Amniotic epithelial cell (primary cell): Measurements from ENCODE around the gene DCLK1.

Source experiments
- DNase-seq: peaks from one replicate; pipeline ENCODE4 v3.0.0-alpha.2; 2010; ENCODE audit warnings: low read depth

Gene DCLK1

DNA sequence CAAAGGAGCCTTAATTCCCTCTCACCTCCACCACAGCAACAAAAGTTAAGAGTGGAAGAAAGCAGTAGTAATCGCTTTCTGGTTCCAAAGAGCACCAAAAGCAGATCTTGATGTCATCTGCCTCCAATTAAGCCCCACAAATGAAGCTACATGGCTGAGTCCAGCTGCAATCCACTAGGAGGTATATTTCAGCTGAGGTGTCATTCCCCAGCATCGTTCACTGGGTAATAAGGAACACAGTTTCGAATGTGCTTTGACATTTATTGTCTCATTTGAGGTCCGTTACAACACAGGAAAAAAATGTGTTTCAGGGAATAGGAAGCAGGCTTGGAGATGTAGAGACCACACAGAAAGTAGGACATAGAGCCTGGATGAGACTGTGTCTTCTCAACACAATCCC lies 190.4 kb downstream of the DCLK1 start:
- DNase-seq = no peak

DNA sequence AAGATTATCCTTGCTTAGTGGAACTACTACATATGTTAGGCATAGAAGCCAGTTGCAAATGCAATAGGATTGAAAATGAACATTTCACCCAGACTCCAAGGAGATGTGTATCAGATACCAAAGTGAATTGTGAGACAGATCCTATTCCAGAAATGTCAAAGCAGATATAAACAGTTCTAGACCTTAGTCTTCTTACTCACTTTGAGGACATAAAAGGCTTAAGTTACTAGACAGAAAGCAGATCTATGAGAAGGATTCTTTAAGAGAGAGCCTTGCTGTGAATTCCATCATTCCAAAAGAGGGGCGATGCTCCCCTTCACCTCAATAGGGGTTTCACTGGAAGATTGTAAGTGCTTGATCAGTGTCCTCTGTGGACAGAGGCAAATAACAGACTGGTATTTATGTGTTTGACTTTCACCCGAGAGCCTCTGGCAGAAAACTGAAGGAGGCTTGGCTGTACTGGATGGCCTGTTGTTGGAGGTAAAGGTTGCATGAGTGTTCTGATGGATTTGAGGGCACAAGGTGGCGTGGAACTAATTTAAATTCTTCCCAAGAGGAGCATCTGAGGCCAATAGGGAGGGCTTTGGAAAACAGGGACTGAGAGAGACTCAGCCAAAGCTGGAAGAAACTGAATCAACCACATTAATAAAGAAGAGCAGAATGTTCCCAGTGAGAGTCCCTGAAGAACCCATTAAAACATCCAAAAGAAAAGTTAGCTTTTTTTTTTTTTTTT lies 194.8 kb downstream of the DCLK1 start:
- no peak for DNase-seq

DNA sequence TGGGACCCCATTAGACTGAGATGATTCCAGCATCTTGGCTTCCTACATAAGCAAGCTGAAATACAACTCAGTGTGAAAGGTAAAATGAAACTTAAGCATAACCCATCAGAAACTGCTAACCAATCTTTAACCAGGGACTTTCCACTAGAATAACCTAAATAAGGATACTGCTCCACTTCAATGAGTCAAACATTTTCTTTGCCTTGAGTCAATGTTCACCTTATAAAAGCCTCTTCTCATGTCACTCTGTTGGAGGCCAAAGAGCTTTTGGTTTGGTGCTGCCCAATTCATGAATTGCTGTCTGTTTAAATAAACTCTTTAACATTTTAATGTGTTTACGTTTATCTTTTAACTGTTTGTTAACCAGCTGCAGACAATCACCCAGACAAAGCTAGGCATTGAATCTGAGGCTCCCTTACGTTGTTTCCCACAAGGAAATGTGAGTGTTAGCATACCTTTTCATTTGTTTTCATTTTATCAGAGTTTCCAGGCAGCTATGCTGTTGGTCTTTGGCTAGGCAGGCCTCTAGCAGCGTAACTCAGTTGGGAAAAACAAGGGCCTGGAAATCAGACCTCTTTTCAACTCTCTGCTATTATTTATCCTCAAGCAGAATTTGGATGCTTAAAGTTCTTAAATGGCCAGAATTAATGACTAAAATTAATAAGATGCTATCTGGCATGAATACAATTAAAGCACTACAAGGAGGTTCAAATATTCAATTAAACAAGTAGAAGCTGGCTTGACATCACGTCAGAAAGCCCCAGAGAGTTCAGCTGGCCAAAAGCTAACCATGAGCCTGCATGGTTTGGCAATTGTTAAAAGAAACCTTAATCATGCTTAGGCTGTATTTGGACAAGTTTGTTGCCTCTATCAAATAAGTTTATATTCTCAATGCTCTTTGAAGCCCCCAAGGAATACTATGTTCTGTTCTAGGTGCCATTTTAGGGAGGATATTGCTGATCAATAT lies 200.2 kb downstream of the DCLK1 start:
- DNase-seq = no peak

DNA sequence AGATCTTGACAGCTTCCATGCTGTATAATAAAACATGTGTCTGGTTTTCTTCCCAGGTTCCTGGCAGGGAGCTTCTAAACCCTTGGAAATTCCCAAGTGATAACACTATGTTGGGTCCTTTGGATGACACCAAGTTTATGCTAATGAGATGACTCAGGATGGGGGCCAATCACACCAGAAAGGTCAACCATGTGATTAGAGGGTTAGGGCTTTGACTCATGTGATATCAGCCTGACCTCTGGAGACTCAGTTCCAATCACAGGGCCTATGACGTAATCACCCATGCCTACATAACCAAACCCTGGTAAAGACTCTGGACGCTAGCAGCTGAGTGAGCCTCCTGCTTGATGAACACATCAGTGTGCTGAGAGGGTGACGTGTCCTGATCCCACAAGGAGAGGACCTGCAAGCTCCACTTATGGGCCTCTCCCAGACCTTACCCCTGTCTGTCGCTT lies 203.6 kb downstream of the DCLK1 start:
- peak; percentile 91 for DNase-seq

DNA sequence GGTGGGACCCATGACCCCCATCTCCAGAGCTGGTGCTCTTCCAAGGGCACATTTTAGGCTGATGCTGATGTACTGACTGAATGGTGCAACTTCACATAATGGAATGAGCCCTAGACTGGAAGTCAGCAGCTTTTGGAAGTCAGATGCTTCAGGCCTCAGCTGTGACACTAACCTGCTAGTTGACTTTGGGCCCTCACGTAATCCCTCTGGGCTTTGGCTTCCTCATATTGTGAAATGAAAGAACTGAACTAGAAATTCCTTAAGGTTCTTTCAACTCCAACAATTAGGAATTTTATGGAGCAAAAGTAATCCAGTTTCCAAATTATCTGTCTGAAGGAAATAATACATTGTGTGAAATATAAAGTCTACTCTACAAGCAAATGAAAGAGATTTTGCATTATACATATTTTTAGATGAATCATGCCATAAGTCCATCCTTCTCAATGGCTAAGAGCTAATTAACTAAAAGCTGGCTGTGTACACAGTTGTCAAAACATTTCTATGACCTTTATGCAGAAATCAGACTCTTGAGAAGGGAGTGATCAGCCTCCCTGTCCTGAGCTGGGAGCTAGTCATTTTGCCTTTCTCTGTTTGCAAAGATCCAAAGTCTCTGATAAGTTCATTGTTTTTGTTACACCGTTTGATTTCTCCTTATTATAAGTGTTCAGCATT lies 204.2 kb downstream of the DCLK1 start:
- peak; percentile 7 for DNase-seq

DNA sequence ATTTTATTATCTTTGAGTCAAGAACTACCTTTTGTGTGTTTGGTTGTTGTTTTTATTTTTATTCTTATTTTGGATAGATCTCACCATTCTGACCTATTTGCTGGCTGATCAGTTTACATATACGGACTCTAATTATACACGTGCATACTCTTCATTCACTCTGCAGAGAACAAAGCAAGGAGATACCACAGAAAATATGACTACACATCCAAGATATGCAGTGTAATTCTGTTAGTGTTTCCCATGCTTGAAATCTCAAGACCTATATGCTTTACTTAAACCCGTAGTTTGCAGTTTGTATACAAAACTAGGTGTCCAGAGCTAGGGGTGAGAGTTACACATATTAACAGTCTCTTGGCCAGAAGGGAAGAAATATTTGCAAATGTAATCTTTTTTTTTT lies 205.5 kb downstream of the DCLK1 start:
- peak; percentile 29 for DNase-seq

GRCh38 chr13:35923347-35923746 lies 207.8 kb downstream of the DCLK1 start:
- peak; percentile 24 for DNase-seq

DNA sequence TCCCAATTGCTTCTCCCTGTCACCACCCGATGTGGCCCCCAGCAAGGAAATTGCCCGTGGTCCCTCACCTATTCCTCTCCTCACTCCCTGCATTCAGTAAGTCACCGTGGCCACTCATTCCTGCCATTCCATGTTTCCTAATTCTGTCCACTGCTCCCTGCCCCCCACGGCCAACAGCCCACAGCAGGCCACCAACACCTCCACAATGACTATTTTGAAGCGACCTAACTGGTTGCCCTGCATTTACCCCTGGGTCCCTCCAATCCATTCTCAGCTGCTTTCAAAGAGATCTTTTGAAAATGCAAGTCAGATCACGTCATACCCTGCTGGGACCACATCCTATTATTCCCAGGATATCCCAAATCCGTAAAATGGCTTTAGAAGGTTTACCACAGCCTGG lies 210.4 kb downstream of the DCLK1 start:
- no peak for DNase-seq

DNA sequence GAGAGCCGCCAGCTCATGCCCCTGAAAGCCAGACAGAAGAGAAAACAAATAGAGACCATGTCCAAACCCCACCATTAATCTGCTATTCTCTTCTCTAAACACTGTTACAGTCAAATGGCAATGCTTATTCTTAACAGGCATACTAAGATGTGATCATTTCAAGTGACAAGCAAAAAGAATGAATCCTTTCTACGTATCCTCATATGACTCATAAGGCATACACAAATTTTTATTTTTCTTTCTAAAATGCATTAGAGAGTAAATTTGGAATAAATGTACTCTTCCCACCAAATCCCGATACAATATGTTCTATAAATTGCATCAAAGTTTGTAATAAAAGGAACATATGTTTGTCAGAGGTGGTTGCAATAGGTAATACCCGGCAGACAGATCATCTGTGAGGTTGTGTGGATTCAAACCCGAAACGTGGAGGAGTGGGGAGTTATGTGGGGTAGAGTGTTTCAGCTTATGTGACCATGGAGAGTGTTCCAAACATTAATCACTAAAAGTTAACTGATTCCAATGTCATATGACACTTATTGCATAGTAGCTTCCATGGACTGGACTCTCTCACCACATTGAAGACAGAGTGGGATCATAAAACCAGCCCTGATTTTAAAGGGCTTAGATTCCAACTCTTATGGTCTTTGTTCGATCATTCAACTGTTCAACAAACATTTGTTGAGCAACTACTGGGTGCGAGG lies 213.1 kb downstream of the DCLK1 start:
- no peak for DNase-seq

GRCh38 chr13:35917252-35917941 lies 213.8 kb downstream of the DCLK1 start:
- no peak for DNase-seq

- no peak for DNase-seq
These were observed 215.0 kb downstream of the DCLK1 start for GRCh38 chr13:35916146-35916545.

GRCh38 chr13:35914662-35915061 lies 216.5 kb downstream of the DCLK1 start:
- no peak for DNase-seq

DNA sequence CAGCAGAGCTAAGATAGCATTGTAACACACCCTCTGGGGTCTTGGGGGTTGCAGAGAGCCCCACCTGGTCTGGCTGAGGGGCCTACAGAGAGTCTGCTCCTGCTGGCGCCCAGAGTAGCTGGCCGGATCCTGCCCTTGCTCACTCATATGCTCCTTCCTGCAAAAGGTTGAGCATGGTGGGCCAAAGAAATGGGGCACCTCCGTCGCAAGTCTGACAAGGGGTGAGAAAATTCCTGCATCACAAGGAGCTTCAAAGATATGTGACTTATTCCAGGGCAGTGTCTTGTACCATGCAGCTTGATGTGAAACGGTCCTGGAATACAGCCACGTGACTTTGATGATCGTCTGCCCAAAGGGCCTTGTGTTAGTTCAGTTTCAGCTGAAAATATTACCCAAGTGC lies 218.3 kb downstream of the DCLK1 start:
- DNase-seq = no peak

- DNase-seq = no peak
These were observed 221.2 kb downstream of the DCLK1 start for GRCh38 chr13:35909837-35910540.

DNA sequence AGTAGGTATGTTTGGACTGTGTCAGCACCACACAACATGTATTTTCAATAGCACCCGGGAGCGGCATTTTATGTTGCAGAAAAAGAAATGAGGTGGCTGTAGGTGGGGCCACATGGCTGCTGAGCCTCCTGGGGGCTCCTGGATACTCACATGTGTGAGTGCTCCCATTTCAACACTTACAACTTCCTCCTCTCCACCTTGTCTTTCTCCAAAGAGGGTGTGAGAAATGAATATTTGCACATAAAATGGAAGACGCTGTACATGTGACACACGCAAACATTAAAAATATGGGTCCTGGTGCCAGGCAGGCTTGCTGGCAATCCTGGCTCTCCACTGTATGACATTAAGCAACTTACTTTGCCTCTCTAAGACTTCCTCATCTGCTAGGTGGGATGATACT lies 222.1 kb downstream of the DCLK1 start:
- no peak for DNase-seq

- DNase-seq = no peak
These were observed 223.0 kb downstream of the DCLK1 start for GRCh38 chr13:35908226-35908625.

- no peak for DNase-seq
These were observed 224.5 kb downstream of the DCLK1 start for GRCh38 chr13:35906636-35907035.

DNA sequence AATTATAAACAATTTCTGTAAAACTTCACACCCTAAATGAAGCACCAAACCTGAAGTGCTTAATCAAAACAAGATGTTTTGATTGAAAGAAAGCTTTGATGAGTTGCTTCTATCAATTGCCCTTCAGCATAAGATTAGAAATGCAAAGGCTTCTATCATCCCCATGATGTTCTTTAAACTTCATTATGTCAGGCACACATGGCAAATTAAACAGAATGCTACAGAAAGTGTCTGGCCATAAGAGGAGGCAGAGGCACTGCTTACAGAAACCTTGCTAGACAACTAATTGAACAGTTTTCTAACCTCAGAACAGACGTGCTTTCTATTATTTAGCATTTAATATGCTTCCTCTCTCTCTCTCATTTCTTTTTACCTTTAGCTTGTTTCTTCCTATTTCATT lies 228.1 kb downstream of the DCLK1 start:
- no peak for DNase-seq

GRCh38 chr13:35898041-35898440 lies 233.1 kb downstream of the DCLK1 start:
- no peak for DNase-seq

DNA sequence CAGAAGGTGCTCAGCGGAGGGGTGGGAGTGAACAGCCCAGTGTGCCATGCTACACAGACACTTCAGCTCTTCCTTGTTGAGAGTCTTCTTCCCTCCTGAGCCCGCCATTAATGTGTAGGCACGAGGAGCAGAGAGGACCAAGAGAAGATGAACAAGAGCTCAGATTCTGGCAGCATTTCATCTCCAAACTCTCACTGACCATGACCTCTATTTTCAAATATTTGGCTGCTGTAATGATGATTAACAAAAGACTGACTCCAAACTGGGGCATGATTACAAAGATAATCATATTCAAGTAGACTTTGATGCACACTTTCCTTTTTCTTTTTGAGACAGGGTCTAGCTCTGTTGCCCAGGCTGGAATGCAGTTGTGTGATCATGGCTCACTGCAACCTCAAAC lies 236.5 kb downstream of the DCLK1 start:
- no peak for DNase-seq
